ENCODE data around the gene SPAAR.
A peak's percentile ranks its signal among the peaks of the same experiment; 100 is the strongest.

SPAAR gene

DNA sequence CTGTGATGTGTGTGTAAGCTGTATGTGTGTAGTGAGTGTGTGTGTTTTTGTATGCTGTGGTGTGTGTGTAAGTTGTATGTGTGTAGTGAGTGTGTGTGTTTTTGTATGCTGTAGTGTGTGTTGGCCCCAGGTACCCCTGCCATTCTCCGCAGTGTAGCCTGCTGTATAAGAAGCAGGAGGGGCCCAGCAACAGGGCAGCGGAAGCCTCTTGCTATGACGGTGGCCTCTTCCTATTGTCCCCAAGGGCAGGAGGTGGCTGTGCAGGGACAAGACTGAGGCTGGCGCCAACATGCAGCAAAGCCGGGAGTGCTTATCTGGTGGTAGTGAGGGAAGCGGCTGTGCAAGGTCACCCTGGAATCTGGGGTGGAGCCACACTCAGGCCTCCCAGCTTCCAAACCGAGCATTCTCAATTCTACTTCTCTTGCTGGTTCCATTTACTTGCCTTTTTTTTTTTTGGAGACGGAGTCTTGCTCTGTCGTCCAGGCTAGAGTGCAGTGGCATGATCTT, 5.1 kb downstream of the SPAAR start:
- Histone ChIP-seq H3K36me3 (ENCODE audit: control insufficient read depth, insufficient read depth, low read length) (no peaks in the 10 kb centered on the region), H3K79me2 (no peaks in the 10 kb centered on the region), H3K4me1 (peaks cover 6% of the 10 kb centered on the region), H3K4me3 (ENCODE audit: low read depth, low read length) (no peak overlapping the region), H3K27me3 (ENCODE audit: control insufficient read depth, insufficient read depth, low read length) (no peaks in the 10 kb centered on the region), H3K9ac (no peak overlapping the region), H3K27ac (peak overlapping the region; percentile 20), H2AFZ (peak overlapping the region; percentile 77), H3K4me2 (ENCODE audit: low read length) (no peak overlapping the region), H3K9me3 (ENCODE audit: control insufficient read depth, low read length) (no peaks in the 10 kb centered on the region)
- TF ChIP-seq, protein P1, sequence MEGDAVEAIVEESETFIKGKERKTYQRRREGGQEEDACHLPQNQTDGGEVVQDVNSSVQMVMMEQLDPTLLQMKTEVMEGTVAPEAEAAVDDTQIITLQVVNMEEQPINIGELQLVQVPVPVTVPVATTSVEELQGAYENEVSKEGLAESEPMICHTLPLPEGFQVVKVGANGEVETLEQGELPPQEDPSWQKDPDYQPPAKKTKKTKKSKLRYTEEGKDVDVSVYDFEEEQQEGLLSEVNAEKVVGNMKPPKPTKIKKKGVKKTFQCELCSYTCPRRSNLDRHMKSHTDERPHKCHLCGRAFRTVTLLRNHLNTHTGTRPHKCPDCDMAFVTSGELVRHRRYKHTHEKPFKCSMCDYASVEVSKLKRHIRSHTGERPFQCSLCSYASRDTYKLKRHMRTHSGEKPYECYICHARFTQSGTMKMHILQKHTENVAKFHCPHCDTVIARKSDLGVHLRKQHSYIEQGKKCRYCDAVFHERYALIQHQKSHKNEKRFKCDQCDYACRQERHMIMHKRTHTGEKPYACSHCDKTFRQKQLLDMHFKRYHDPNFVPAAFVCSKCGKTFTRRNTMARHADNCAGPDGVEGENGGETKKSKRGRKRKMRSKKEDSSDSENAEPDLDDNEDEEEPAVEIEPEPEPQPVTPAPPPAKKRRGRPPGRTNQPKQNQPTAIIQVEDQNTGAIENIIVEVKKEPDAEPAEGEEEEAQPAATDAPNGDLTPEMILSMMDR (IDR thresholded peaks at IDR 0.05), result no peak

- TF ChIP-seq, protein P1 (IDR thresholded peaks at IDR 0.05), result no peak
- Histone ChIP-seq H2AFZ (no peak overlapping the region), H3K9ac (no peak overlapping the region), H3K4me2 (ENCODE audit: low read length) (no peak overlapping the region), H3K9me3 (ENCODE audit: control insufficient read depth, low read length) (no peaks in the 10 kb centered on the region), H3K27me3 (ENCODE audit: control insufficient read depth, insufficient read depth, low read length) (no peaks in the 10 kb centered on the region), H3K36me3 (ENCODE audit: control insufficient read depth, insufficient read depth, low read length) (no peaks in the 10 kb centered on the region), H3K27ac (peak overlapping the region; percentile 57), H3K4me3 (ENCODE audit: low read depth, low read length) (no peak overlapping the region), H3K79me2 (no peaks in the 10 kb centered on the region), H3K4me1 (peaks cover 6% of the 10 kb centered on the region)
Observed at GRCh38 chr9:35915681-35916294, 6.5 kb downstream of the SPAAR start.

- H3K79me2 ChIP-seq, result no peaks in the 10 kb centered on the region
- no peaks in the 10 kb centered on the region for H3K9me3 ChIP-seq (ENCODE audit: control insufficient read depth, low read length)
- no peaks in the 10 kb centered on the region for H3K36me3 ChIP-seq (ENCODE audit: control insufficient read depth, insufficient read depth, low read length)
- TF ChIP-seq, protein P1 (IDR thresholded peaks at IDR 0.05), result no peak
- no peak overlapping the region for H3K4me2 ChIP-seq (ENCODE audit: low read length)
- H3K9ac ChIP-seq, result no peak overlapping the region
- no peaks in the 10 kb centered on the region for H3K27me3 ChIP-seq (ENCODE audit: control insufficient read depth, insufficient read depth, low read length)
- H3K4me3 ChIP-seq (ENCODE audit: low read depth, low read length), result no peak overlapping the region
- no peak overlapping the region for H2AFZ ChIP-seq
- H3K4me1 ChIP-seq, result peaks cover 6% of the 10 kb centered on the region
- peak overlapping the region; percentile 57 for H3K27ac ChIP-seq
Observed at GRCh38 chr9:35917261-35917660, 8.0 kb downstream of the SPAAR start.

DNA sequence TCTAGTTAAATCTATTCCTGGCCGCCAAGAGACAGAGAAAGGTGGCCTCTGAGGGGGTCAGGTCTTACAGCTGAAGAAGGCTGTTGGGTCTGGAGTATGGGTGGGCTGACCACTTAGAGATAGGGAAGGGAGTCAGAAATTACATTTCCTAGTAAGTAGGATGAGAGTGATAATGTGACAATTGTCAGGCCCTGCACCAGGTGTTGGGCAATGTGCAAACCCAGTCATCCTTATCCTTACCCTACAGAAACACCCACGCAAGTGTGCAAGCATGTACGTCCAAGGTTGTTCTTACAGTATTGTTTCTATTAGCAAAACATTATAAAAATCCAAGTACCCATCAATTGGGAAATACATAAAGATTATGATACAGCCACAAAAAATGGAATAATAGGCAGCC, 9.5 kb downstream of the SPAAR start:
- no peak overlapping the region for H3K9ac ChIP-seq
- no peaks in the 10 kb centered on the region for H3K9me3 ChIP-seq (ENCODE audit: control insufficient read depth, low read length)
- no peaks in the 10 kb centered on the region for H3K27me3 ChIP-seq (ENCODE audit: control insufficient read depth, insufficient read depth, low read length)
- H3K4me2 ChIP-seq (ENCODE audit: low read length), result no peak overlapping the region
- peaks cover 9% of the 10 kb centered on the region for H3K4me1 ChIP-seq
- peak overlapping the region; percentile 69 for H3K27ac ChIP-seq
- no peaks in the 10 kb centered on the region for H3K79me2 ChIP-seq
- H3K4me3 ChIP-seq (ENCODE audit: low read depth, low read length), result no peak overlapping the region
- no peaks in the 10 kb centered on the region for H3K36me3 ChIP-seq (ENCODE audit: control insufficient read depth, insufficient read depth, low read length)
- TF ChIP-seq, protein P1 (IDR thresholded peaks at IDR 0.05), result no peak
- no peak overlapping the region for H2AFZ ChIP-seq
